RWPE1 (cell line): ENCODE data around the gene HSD11B1L.
A peak's percentile ranks its signal among the peaks of the same experiment; 100 is the strongest.

Source experiments
- CTCF ChIA-PET: fragments of 350-600 bp; sonication (Branson Sonifier 250); formaldehyde crosslinking; extraction: SDS; loops from one replicate; lab custom pipeline; 2021; lab: Yijun Ruan, JAX
- POLR2A ChIA-PET: fragments of 400-600 bp; formaldehyde crosslinking; extraction: SDS; loops from one replicate; lab custom pipeline; 2020; ENCODE audit warnings: antibody characterized with exemption; ENCODE audit not compliant: low non-redundant PET; lab: Yijun Ruan, JAX
- DNase-seq: peaks from one replicate; pipeline ENCODE4 v3.0.0; 2012; ENCODE audit warnings: low spot score
- H3K27ac ChIP-seq: fragments of 450-650 bp; 2 replicates; pipeline ENCODE4 v1.5.1; 2017
- TF ChIP-seq, protein P1 (sequence below): fragments of 450-650 bp; conservative IDR thresholded peaks from 2 replicates; pipeline ENCODE4 v1.5.1; 2017; ENCODE audit warnings: low read depth, mild to moderate bottlenecking

HSD11B1L gene

DNA sequence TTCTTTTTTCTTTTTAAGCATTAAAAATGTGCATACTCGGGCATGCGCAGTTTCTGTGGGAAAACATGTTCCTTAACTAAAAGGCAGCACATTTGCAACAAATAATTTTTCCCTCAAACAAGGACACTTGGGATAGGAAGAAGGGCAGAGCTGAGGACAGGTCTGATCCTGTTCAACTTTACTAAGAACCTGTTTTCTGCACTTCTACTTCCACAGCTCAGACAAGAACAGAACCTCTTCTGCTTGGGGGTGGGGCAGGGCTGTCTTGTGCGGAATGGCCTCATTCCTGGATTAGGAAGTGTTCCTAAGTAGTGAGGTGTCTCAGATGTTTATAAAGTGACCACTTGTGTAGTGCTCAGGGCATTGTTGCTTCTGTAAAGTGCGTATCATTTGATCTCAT, 39.7 kb upstream of the HSD11B1L start:
- CTCF ChIA-PET: interaction anchor here (0.7 kb wide), 1 partner anchor 64 kb away, joined by 3 read pairs; no protein-coding TSS in a partner anchor

DNA sequence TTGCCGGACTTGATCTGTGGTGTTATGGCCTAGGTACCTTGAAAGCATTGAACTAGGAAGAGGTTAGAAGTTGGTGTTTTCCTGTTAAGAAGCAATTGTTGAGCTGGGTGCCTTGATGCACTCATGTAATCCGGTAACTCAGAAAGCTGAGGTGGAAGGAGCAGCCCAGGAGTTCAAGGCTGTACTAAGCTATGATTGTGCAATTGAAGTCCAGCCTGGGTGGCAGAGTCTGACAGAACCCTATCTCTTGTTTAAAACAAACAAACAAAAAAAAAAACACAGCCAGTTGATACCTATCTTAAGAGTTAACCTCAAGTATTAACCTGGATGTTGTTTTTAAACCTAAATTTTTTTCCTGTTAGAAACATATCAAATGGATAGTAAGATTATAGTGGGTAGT, 38.6 kb upstream of the HSD11B1L start:
- H3K27ac ChIP-seq: no peak overlapping the region
- no peak for DNase-seq
- CTCF ChIA-PET: no interaction called here

More for the DNA sequence above, 39.7 kb upstream of the HSD11B1L start:
- H3K27ac ChIP-seq: peak overlapping the region; percentile 57
- POLR2A ChIA-PET: no interaction called here
- peak; percentile 30 for DNase-seq
- TF ChIP-seq, protein P1, sequence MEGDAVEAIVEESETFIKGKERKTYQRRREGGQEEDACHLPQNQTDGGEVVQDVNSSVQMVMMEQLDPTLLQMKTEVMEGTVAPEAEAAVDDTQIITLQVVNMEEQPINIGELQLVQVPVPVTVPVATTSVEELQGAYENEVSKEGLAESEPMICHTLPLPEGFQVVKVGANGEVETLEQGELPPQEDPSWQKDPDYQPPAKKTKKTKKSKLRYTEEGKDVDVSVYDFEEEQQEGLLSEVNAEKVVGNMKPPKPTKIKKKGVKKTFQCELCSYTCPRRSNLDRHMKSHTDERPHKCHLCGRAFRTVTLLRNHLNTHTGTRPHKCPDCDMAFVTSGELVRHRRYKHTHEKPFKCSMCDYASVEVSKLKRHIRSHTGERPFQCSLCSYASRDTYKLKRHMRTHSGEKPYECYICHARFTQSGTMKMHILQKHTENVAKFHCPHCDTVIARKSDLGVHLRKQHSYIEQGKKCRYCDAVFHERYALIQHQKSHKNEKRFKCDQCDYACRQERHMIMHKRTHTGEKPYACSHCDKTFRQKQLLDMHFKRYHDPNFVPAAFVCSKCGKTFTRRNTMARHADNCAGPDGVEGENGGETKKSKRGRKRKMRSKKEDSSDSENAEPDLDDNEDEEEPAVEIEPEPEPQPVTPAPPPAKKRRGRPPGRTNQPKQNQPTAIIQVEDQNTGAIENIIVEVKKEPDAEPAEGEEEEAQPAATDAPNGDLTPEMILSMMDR: no peak

DNA sequence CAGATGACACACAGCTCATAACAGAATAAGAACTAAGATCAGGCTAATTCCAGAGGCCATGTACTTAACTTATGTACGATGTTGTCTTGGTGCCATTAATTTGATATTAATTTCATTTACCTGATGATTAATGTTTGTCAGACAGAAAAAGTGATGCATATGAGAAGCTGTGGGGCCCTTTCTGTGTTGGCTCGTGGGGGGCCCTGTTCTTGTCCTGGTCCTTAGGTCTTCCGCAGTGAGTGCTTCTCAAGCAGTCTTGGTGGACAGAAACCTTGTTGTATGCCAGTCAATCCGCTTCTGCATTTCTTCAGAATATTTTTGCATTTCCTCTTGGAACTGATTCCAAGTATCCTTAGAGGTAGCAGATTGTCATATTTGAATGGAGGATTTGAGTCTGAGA, 37.8 kb upstream of the HSD11B1L start:
- POLR2A ChIA-PET: no interaction called here
- no peak overlapping the region for H3K27ac ChIP-seq
- CTCF ChIA-PET: no interaction called here
- TF ChIP-seq, protein P1: no peak
- no peak for DNase-seq

More for the DNA sequence above, 38.6 kb upstream of the HSD11B1L start:
- POLR2A ChIA-PET: no interaction called here
- TF ChIP-seq, protein P1: no peak

DNA sequence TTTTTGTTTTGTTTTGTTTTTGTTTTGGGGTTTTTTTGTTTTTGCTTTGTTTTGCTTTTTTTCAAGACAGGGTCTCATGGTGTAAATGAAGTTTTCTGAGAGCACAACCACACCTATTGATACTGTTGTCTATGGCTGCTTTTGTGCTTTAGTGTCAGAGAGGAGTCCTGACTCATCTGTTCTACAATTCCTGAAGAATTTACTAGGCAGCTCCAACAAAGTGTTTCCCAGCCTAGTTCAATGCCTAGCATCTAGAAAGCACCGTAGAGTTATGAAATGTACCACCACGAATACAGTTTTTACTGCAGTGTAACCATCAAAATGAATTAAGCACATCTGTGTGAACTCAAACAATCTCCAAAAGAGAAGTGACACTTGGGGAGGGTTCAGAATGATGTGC, 36.8 kb upstream of the HSD11B1L start:
- TF ChIP-seq, protein P1: no peak
- no peak for DNase-seq
- POLR2A ChIA-PET: no interaction called here
- no peak overlapping the region for H3K27ac ChIP-seq
- CTCF ChIA-PET: no interaction called here

DNA sequence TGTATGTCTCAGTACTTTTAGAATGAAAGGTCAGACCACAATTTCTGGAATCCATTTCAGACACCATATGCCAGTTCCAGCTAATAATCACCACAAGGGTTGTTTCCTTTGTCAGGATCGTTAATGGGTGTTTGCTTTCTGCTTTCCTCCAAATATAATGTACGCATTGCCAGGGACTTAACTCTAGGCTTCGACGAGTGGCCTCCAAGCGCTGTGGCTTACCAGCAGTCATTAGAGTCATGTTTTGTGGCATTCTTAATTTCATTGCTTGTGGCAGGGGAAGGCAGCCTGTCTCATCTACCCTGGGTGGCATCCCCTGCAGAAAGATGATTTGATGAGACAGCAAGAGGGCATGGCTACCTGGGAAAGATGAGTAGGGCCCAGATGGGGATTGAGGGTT, 35.4 kb upstream of the HSD11B1L start:
- CTCF ChIA-PET: no interaction called here
- POLR2A ChIA-PET: no interaction called here
- H3K27ac ChIP-seq: no peak overlapping the region
- TF ChIP-seq, protein P1: no peak
- no peak for DNase-seq

DNA sequence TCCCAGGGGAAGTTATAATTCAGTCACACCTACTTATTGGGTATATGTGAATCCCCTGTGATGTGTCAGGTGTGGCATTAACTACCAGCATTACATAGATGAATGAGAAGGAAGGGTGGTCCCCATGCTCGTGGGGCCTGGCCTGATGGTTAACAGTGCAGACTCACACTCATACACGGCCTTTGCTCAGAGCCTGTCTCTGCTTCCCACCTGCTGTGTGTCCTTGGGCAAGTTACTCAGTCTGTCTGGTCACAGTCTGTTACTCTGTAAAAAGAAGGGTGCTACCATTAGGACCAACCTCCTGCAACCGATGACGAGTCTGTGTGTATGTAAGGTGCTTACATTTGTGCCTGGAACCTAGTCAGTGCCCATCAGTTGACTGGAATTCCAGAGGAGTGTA, 34.1 kb upstream of the HSD11B1L start:
- ChIA-PET POLR2A (no interaction called here), CTCF (no interaction called here)
- DNase-seq: no peak
- TF ChIP-seq, protein P1: no peak
- H3K27ac ChIP-seq: no peak overlapping the region
